Epithelial cell of proximal tubule (primary cell): Measurements from ENCODE around the gene LIME1. TPM values are rescaled to one million over a fixed set of nuclear protein-coding genes. Genes with fewer than 3 reads are reported as not detected.

Experiments used
- DNase-seq: peaks from one replicate; pipeline ENCODE4 v3.0.0-alpha.2; 2011; ENCODE audit warnings: low read depth
- H3K4me3 ChIP-seq: 2 replicates; pipeline ENCODE4 v1.5.1; 2011; ENCODE audit warnings: low read depth, mild to moderate bottlenecking, low read length
- total RNA-seq: library from RNA; depleted of rRNA; stranded (reverse); fragments of >200 nt; gene quantifications from 2 replicates; pipeline ENCODE4 v1.2.3, GENCODE V29; 2015
- TF ChIP-seq, protein P1 (sequence below): conservative IDR thresholded peaks from 2 replicates; pipeline ENCODE4 v1.5.1; 2012; ENCODE audit warnings: low read depth, mild to moderate bottlenecking, low read length

LIME1 gene
- total RNA-seq, 1 donor from 2014 or later: 19.1 TPM

DNA sequence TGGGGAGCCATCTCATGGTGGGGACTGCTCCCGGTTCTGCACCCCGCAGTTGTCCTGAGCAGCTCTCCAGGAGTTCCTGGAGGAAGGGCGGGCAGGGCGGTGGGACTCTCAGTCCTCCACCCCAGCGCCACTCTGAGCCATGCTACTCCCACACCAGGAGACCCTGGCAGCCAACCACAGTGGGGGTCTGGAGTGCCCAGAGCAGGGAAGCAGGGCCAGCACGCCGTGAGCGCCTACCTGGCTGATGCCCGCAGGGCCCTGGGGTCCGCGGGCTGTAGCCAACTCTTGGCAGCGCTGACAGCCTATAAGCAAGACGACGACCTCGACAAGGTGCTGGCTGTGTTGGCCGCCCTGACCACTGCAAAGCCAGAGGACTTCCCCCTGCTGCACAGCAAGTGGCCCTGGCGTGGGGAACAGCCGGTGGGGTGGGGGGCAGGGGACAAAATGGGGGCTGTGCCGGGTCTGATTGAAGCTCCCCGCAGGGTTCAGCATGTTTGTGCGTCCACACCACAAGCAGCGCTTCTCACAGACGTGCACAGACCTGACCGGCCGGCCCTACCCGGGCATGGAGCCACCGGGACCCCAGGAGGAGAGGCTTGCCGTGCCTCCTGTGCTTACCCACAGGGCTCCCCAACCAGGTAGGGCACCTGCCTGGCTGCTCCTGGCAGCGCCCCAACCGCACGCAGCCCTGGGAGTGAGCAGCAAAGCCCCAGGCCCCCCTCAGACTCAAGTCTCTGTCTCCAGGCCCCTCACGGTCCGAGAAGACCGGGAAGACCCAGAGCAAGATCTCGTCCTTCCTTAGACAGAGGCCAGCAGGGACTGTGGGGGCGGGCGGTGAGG, 41.7 kb upstream of the LIME1 start:
- no peak overlapping the region for H3K4me3 ChIP-seq
- no peak for DNase-seq
- TF ChIP-seq, protein P1, sequence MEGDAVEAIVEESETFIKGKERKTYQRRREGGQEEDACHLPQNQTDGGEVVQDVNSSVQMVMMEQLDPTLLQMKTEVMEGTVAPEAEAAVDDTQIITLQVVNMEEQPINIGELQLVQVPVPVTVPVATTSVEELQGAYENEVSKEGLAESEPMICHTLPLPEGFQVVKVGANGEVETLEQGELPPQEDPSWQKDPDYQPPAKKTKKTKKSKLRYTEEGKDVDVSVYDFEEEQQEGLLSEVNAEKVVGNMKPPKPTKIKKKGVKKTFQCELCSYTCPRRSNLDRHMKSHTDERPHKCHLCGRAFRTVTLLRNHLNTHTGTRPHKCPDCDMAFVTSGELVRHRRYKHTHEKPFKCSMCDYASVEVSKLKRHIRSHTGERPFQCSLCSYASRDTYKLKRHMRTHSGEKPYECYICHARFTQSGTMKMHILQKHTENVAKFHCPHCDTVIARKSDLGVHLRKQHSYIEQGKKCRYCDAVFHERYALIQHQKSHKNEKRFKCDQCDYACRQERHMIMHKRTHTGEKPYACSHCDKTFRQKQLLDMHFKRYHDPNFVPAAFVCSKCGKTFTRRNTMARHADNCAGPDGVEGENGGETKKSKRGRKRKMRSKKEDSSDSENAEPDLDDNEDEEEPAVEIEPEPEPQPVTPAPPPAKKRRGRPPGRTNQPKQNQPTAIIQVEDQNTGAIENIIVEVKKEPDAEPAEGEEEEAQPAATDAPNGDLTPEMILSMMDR: no peak

DNA sequence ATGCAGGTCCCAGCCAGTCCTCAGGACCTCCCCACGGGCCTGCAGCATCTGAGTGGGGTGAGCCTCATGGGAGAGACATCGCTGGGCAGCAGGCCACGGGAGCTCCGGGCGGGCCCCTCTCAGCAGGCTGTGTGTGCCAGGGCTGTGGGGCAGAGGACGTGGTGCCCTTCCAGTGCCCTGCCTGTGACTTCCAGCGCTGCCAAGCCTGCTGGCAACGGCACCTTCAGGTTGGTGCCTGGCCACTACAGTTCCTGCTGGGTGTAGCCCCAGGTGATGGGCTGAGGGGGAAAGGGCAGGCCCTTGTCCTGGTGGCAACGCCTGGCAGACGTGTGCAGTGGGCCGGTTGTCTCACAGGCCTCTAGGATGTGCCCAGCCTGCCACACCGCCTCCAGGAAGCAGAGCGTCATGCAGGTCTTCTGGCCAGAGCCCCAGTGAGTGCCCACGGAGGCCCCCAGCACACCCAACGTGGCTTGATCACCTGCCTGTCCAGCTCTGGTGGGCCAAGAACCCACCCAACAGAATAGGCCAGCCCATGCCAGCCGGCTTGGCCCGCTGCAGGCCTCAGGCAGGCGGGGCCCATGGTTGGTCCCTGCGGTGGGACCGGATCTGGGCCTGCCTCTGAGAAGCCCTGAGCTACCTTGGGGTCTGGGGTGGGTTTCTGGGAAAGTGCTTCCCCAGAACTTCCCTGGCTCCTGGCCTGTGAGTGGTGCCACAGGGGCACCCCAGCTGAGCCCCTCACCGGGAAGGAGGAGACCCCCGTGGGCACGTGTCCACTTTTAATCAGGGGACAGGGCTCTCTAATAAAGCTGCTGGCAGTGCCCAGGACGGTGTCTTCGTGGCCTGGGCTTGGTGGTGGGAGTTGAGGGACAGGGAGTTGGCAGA, 40.8 kb upstream of the LIME1 start:
- TF ChIP-seq, protein P1: no peak
- peak overlapping the region; percentile 75 for H3K4me3 ChIP-seq

DNA sequence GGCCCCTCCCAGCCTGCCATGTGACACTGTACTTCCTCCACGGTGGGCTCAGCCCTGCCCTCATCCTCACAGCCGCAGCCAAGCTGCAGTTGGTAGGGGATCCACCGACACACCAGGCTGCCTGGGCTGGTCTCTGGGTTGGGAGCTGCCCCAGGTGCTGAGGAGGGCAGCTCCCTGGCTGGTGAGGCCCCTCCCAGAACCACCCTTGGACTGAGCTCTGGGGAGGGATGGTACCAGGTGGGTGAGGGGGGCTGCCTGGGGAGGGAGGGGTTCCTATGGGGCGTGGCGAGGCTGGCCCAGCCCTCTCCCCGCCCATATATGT, 40.2 kb upstream of the LIME1 start:
- TF ChIP-seq, protein P1: no peak
- peak overlapping the region; percentile 75 for H3K4me3 ChIP-seq
- no peak for DNase-seq

More for the DNA sequence above, 40.8 kb upstream of the LIME1 start:
- no peak for DNase-seq

DNA sequence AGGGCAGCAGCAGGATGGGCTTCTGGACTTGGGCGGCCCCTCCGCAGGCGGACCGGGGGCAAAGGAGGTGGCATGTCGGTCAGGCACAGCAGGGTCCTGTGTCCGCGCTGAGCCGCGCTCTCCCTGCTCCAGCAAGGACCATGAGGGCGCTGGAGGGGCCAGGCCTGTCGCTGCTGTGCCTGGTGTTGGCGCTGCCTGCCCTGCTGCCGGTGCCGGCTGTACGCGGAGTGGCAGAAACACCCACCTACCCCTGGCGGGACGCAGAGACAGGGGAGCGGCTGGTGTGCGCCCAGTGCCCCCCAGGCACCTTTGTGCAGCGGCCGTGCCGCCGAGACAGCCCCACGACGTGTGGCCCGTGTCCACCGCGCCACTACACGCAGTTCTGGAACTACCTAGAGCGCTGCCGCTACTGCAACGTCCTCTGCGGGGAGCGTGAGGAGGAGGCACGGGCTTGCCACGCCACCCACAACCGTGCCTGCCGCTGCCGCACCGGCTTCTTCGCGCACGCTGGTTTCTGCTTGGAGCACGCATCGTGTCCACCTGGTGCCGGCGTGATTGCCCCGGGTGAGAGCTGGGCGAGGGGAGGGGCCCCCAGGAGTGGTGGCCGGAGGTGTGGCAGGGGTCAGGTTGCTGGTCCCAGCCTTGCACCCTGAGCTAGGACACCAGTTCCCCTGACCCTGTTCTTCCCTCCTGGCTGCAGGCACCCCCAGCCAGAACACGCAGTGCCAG, 39.7 kb upstream of the LIME1 start, which contains the start of gene TNFRSF6B:
Gene TNFRSF6B (plus strand): TSS at position 25 of the 729 bp plus-strand sequence. CDS start 116 bp downstream, at position 141.
- TF ChIP-seq, protein P1: no peak
- no peak for DNase-seq
- H3K4me3 ChIP-seq: peak within 1 kb of the TSS; percentile 75

DNA sequence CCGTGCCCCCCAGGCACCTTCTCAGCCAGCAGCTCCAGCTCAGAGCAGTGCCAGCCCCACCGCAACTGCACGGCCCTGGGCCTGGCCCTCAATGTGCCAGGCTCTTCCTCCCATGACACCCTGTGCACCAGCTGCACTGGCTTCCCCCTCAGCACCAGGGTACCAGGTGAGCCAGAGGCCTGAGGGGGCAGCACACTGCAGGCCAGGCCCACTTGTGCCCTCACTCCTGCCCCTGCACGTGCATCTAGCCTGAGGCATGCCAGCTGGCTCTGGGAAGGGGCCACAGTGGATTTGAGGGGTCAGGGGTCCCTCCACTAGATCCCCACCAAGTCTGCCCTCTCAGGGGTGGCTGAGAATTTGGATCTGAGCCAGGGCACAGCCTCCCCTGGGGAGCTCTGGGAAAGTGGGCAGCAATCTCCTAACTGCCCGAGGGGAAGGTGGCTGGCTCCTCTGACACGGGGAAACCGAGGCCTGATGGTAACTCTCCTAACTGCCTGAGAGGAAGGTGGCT, 39.1 kb upstream of the LIME1 start:
- no peak for DNase-seq
- TF ChIP-seq, protein P1: peak; percentile 19
- H3K4me3 ChIP-seq: peak overlapping the region; percentile 75

DNA sequence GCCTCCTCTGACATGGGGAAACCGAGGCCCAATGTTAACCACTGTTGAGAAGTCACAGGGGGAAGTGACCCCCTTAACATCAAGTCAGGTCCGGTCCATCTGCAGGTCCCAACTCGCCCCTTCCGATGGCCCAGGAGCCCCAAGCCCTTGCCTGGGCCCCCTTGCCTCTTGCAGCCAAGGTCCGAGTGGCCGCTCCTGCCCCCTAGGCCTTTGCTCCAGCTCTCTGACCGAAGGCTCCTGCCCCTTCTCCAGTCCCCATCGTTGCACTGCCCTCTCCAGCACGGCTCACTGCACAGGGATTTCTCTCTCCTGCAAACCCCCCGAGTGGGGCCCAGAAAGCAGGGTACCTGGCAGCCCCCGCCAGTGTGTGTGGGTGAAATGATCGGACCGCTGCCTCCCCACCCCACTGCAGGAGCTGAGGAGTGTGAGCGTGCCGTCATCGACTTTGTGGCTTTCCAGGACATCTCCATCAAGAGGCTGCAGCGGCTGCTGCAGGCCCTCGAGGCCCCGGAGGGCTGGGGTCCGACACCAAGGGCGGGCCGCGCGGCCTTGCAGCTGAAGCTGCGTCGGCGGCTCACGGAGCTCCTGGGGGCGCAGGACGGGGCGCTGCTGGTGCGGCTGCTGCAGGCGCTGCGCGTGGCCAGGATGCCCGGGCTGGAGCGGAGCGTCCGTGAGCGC, 38.5 kb upstream of the LIME1 start:
- DNase-seq: no peak
- H3K4me3 ChIP-seq: peak overlapping the region; percentile 75
- TF ChIP-seq, protein P1: no peak
